RPMI7951 (cell line): ENCODE results near the gene ABHD4. TPM values are rescaled to one million over a fixed set of nuclear protein-coding genes. Genes with fewer than 3 reads are reported as not detected.
"Not testable (repeated sequence)": the region's sequence is repeated elsewhere in the genome, so short reads cannot be mapped to it uniquely, and the experiment has no call there.

Experiments used
- DNase-seq: peaks from one replicate; pipeline ENCODE4 v3.0.0-alpha.2; 2012; ENCODE audit warnings: low read depth
- total RNA-seq: library from RNA; depleted of rRNA; stranded (reverse); fragments of >200 nt; shearing (Covaris generic); gene quantifications from 2 replicates; pipeline ENCODE4 v1.2.3, GENCODE V29; 2014

Gene ABHD4
- total RNA-seq, 1 experiment from 2014 or later: 16.1 TPM

DNA sequence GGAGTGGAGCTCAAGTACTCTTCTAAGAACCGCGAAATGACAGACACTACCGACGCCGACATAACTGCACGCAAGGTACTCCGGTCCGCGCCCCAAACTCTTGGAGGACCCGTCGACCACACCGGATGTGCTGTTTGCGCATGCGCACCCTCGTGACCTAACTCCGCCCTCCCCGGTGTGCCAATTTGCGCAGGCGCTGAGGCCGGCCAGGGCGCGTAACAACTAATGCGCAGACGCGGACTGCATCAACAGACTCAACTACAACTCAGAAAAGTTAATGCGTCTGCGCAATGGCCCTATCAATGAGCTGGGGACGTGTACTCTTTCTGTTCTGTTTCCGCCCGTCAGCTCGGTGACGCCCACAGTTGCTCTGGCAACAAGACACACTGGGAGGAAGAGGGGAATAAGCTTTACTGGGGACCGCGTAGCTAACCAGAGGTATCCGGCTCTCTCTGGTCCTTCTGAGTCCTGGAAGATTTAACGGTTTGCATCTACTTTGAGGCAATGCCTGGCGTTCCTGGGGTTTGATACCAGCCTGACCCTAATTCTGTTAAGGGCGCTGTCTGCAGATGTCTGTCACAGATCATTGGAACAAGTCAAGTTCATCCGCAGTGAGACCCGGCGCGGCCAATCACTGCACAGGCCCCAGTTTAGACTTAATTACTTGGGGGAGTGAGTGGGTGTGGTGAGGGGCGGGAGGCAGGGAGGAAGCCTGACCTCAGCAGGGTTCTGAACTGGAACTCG is 8.8 kb upstream of the ABHD4 start, which contains the start of gene DAD1:
TSS of gene DAD1 (minus strand) at position 129 of the 744 bp plus-strand sequence. CDS start at position 62, 67 bp downstream.
- peak; percentile 98 for DNase-seq

DNA sequence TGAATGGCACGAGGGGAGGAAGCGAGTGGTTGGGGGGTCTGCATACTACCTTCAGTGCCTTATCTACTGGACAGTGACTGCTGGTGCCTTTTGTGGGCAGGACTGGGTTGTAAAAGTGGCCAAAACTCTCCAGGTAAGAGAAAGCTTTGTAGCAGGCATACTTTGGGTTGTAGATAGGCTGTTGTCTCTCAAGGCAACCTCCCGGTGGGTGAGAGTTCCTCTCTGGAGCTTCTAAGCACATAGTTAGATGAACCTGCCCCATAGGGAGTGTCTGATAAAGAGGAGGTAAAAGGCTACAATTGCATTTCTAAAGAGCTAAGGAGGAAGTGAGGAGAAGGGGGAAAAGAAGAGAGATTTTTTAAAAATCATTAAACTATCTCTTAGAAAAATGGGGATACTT is 4.9 kb upstream of the ABHD4 start:
- no peak for DNase-seq

DNA sequence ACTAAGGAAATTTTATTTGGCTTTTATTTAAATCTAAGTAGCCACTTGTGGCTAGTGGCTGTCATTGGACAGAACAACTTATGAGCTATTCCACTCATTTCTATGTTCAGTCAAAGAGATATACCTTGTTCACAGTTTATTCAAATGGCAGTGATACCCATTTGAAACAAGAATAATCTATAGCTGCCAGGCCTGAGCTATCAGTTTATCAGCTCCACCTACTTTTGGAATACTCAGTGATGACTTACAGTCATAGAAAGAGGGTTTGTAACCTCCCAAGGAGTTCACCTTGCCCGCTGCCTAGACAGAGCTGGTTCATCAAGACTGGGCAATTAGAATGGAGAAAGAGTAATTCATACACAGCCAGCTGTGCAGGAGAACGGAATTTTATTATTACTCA is 4.5 kb upstream of the ABHD4 start:
- no peak for DNase-seq

DNA sequence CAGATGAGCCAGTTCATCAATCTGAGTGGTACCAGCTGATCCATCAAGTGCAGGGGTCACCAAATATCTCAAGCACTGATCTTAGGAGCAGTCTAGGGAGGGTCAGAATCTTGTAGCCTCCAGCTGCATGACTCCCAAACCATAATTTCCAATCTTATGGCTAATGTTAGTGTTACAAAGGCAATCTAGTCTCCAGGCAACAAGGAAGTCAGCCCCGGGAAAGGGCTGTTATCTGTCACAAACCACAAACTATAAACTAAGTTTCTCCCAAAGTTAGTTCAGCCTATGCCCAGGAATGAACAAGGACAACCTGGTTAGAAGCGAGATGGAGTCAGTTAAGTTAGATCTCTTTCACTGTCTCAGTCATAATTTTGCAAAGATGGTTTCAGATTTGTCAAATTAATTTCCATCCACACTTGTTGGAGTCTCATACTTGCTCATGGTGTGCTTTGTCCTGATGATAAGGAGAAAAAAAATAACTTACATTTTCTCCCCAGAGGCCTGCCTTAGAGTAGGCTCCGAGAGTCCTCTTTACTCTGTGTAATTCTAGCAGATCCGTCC is 3.9 kb upstream of the ABHD4 start:
- peak; percentile 56 for DNase-seq

DNA sequence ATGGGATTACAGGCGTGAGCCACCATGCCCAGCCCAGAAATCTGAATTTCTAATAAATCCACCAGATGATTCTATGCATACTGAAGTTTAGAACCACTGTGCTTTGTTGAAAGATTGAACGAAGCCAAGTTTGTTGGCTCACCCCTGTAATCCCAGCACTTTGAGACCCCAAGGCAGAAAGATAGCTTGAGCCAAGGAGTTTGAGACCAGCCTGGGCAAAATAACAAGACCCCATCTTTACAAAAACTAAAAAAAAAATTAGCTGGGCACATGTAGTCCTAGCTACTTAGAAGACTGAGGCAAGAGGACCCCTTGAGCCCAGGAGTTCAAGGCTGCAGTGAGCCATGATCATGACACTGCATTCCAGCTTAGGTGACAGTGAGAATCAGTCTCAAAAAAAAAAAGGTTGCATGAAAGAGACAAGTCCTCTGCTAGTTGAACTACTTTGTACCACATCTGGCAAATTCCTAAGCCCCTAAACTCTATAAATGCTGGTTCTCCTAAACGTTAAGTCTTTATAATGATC is 1.7 kb upstream of the ABHD4 start:
- DNase-seq: no peak

DNA sequence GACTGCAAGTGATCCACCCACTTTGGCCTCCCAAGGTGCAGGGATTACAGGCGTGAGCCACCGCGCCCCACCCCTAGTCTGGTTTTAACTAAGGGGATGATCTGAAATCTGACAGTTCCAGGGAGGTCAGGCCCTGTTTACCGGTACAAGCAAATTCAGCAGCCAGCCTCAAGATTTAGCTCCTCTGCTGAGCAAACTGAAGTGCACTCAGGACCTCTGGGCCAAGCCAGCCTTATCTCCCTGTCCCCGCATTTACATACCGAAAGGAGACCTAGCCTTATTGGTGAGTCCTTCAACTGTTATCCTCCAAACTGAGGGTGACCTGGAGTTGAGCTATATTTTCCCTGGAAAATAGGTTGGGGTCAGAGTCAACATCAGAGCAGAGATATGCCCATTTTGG is 835 bp upstream of the ABHD4 start:
- no peak for DNase-seq

DNA sequence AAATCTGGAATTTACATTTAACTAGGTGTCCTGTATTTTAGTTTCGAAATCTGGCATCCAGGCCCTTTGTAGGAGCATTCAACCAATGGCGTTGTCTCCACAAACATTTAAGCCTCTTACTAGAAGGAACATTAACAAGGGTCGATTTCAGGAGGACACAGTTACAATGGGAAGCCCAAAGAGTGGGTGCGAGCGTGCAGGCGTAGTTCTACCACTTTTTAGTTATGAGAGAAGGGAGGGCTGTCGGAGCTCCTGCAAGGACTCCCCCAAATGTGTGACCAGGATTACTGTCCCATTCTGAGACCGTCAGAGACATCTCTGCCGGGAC is 365 bp upstream of the ABHD4 start:
- peak; percentile 8 for DNase-seq

DNA sequence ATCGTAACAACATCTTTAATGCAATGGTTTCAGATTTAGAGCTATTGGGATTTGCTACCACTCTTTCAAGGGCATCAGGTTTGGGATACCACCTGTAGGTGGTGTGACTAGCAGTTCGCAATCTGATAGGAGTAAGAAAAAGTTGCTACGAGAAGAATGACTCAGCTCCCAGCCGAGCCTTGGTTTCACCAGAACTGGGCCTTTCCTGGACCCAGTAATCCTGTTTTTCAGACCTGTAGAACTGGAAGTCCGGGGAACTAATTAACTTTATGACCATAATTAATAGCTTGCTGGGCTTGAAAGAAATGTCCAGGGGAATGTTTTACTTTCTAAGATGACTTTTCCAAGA is 770 bp downstream of the ABHD4 start:
- DNase-seq: peak; percentile 54

DNA sequence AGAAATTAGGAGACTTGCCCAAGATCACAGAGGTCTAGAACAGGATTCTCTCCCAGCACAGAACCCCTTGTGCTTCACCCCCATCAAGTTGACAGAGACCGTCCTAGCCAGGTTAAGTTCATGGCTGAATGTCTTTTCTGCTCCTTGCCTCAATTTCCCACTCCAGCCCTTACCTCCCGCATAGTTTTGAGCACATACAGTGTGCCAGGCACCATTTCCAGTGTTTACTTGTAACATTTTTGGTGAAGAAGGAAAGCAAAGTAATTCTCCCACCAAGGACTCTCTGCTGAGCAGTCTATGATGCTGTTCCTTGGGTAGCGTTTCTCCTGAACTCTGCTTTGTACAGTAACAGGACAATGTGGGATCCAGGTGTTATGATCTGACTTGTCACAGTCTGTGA is 1.2 kb downstream of the ABHD4 start:
- no peak for DNase-seq

DNA sequence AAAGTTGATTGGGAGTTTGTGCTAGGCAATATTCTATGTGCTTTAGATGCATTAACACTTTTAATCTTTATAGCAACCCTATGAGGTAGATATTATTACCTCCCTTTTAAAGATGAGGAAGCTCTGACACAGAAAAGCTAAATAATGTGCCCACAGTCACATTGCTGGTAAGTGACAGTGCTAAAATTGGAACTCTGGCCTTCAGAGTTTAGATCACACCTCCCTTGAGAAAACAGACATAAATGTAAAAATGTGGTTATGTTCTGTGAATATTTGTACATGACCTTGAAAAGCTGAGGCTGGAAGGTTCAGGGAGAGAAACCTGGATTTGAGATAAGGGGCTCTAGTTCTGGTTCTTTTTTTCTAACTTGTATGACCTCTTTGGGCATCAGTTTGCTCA is 1.9 kb downstream of the ABHD4 start:
- no peak for DNase-seq

DNA sequence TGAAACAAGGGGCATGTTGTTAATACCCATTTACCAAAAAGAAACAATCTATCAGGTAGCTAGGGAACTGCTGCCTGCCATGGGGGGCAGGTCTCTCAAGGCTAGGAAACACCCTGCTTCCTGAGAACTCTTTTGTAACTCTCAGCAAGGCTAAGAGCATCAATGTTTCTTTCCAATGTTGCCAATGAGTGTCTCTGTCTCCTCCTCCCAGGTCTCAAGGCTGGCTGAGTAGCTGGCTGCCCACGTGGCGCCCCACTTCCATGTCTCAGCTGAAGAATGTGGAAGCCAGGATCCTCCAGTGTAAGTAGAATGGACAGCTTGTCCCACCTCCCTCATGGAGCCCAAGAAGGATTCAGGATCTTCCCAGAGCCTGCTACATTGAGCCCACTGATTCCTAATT is 3.4 kb downstream of the ABHD4 start:
- DNase-seq: no peak

DNA sequence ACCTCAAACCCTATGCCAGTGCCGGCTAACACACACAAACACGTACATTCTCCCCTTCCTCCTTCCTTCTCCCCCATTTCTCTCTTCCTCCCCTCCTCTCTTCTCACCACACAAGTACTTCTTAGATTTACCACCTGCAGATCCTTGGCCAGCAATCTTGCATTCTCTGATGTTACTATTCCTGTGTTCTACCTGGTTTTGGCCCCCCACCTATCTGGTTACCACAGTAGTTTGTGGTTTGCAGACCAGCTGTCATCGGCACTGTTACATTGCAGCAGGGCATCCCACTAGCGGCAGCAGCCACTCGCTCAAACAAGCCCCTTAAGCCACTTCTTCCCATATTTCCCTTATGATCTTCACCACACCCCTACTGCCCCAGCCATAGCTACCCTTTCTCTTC is 3.9 kb downstream of the ABHD4 start:
- DNase-seq: no peak

DNA sequence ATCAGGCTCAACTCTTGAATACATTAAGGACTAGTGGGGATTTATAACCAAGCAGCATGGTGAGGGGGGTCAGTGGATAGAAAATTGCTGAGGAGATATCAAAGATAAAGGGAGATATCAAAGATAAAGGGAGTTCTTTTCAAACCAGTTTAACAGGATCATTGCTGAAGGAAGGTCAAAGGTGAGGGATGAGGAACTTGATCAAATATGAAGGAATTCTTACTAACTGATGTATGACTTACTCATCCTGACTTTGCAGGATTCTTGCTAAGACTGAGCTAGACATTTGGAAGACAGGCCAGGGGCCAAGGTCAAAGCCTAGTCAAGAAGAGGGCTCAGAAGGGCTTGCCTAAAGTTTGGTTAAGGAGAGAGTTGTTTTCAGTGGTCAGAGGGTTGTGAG is 4.8 kb downstream of the ABHD4 start:
- peak; percentile 18 for DNase-seq

DNA sequence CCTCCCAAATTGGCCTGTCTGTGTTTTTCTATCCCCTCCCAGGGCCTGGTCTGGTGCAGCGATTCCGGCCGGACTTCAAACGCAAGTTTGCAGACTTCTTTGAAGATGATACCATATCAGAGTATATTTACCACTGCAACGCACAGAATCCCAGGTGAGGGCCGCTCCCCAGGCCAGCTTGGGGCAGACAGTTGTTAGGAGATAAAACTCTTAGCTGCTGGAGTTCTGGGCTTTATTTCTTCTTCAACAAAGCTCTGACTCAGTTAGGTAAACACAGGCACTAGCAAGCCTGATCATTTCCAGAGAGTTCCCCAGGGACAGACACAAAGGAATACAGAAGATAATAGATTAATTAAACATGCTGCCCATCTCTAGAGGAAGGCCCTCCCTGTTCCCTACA is 8.3 kb downstream of the ABHD4 start:
- DNase-seq: no peak

DNA sequence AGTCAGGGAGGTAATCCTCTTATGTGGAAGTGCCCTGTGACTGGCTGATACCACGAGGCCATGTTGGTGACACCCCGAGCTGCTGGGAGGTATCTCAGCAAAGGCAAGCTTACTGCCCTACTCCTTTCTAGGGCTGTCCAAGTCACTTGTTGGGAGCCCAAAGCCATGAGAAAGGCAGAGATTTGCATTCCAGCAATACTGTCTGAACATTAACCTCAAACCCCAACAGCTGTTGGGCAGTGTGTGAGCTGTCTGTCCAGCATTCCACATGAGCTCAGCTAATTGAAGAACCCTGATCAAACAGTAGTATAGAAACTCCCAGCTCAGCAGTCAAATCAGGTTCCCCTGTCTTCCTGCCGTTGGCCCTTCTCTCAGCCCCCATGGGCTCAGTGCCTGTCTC is 9.2 kb downstream of the ABHD4 start:
- no peak for DNase-seq

DNA sequence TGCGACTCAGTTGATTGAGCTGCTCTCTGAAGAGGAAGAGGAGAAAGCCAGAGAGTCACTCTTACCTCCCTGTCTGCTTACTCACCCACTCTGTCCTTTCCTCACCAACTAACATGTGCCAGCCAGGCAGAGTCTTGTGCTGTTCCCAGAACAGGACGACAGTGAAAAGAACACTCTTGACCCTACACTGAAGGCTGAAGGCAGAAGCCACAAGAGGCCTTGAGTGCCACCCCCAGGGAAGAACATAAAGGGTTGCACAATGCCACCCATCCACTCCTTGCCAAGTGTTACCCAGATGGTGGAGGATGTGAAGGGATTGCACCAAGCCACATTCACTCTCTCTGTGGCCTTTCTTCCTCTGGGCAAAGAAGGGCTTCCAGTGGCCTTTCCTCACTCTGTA is 12.8 kb downstream of the ABHD4 start:
- peak; percentile 15 for DNase-seq

DNA sequence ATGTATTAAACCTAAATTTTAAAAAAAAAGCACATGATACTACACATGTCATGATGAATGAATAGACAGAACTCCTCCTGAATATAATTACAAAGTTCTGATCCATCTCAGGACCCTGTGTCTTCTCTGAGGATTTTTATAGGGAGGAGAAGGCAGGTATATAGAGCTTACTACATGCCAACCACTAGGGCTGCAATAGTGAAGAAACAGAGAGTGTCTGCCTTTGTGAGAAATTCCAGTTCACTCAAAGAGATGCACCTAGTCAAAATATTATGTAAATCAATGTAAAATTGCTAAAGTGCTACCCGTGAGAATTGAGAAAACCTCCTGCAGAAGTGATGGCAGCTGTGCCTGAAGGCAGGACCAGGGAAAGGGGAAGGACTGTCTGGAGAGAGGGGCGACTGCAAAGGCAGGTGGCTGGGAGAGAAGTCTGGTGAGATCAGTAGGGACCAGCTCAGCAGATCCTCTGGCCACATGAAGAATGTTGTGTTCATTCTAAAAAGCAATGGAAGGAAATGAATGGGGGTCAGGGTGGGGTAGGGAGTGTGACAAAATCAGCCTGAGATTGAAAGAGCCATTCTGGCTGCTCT is 15.1 kb downstream of the ABHD4 start:
- DNase-seq: no peak

DNA sequence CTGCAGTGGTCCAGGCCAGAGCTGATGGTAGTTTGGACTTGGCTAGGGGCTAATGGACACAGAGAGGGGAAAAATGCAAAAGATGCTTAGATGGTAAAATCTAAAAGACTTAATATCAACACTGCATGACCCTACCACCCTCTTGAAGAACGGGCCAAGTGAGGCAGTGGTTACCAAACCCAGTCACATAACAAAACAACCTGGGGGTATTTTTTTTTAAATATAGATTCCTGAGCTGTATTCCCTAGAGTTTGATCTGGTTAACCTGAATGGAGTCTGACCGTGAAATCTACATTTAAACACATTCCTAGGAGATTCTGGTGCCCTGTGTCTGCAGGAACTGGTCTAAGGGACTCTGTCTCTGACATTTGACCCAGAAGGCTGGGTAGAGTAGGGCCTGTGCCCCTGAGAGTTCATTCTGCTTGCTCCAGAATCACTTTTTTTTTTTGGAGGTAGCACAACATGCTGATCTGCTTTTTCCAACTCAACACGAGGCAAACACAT is 15.7 kb downstream of the ABHD4 start:
- peak; percentile 64 for DNase-seq

DNA sequence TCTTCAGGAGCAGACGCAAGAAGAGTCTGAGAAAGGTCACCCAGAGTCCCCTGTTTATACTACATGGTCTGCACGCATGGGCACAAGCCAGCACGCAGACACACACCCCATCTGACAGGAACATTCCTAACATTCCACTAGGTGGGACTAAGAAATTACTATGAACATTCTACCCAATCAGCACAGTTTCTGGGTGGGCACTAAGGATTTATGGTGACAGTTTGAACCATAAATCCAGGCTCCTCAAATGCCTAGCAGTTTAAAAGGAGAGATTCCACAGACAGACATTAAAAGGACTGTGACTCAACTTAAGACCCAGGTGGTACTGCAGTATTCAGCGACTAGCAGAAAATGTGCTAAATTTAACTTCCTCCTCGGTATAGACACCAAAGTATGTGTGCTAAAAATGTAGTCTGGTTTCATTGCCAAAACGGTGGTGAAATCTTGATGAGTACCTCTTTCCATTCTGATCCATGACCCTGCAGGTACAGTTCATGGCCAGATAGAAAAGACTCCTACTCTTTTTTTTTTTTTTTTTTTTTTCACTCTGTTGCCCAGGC is 16.2 kb downstream of the ABHD4 start:
- peak; percentile 94 for DNase-seq

DNA sequence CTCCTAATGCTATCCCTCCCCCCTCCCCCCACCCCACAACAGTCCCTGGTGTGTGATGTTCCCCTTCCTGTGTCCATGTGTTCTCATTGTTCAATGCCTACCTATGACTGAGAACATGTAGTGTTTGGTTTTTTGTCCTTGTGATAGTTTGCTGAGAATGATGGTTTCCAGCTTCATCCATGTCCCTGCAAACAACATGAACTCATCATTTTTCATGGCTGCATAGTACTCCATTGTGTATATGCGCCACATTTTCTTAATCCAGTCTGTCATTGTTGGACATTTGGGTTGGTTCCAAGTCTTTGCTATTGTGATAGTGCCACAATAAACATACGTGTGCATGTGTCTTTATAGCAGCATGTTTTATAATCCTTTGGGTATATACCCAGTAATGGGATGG is 17.7 kb downstream of the ABHD4 start:
- not testable (repeated sequence) for DNase-seq

DNA sequence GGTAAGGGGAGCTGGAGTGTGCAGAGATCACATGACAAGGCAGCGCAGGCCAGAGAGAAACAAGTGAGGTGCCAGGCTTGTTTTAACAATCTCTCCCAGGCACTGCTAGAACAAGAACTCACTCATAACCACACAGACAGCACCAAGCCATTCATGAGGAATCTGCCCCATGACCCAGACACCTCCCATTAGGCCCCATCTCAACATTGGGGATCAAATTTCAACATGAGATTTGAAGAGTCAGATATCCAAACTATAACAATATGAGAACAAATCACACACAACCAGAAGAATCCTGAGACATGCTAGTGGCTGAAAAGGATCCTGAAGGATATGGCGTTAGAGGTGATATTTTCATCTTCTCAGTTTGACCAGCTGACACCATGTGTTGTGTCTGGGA is 24.2 kb downstream of the ABHD4 start:
- DNase-seq: peak; percentile 38

DNA sequence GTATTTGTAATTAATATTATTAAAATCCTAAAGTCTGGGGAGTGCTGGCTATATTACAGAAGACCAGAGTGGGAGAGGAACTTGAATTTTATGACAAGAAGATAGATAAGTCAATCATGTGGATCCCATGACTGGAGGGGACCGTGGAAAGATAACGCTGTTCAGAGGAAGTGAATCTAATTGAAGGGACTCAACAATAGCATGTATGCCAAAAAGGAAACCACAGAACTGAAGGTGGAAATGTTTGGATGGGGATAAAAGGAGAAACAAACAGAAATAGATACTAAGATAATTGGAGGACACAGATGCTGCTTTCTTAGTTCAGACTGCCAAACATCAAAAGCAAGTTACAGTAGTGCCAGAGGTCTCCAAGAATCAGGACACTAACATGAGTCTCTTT is 24.9 kb downstream of the ABHD4 start:
- peak; percentile 53 for DNase-seq

DNA sequence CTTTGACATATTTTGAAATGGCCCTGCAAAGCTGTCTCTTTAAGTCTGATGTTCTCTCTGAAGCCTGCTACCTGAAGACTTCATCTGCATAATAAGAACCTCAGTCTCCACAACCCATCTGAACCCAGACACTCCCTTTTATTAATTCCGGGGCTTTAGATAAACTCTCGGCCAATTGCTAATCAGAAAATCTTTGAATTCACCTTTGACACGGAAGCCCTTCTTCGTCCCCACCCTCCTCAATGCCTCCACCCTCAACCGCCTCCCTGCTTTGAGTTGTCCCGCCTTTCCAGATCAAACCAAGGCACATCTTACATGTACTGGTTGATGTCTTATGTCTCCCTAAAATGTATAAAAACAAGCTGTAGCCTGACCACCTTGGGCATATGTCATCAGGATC is 28.5 kb downstream of the ABHD4 start:
- DNase-seq: no peak
